ENCODE measurements around the gene ABHD11.

ABHD11 gene

GRCh38 chr7:73736885-73737284, 1.7 kb downstream of the ABHD11 start:
- no peaks in the 10 kb centered on the region for H3K27me3 ChIP-seq
- DNase-seq, result no peak
- H3K4me3 ChIP-seq, result no peak overlapping the region
- H3K27ac ChIP-seq, result no peak overlapping the region
- H3K4me1 ChIP-seq, result peaks cover 0 to 25% (median 21%) of the 10 kb centered on the region in 4 donors
- H3K36me3 ChIP-seq, result peaks cover 0 to 26% (median 6%) of the 10 kb centered on the region in 3 donors
- H3K9me3 ChIP-seq, result no peaks in the 10 kb centered on the region
- intact Hi-C loops (cut with DNase I; ENCODE audit: low total_unique reads), result loop anchor here (5.0 kb wide), 1 partner anchor 70 kb away; the partner anchor contains the start of gene VPS37D
- TF ChIP-seq CTCF (IDR thresholded peaks at IDR 0.05), result no peak

GRCh38 chr7:73735528-73735905, 3.1 kb downstream of the ABHD11 start:
- intact Hi-C loops (cut with DNase I; ENCODE audit: low total_unique reads), result loop anchor here (5.0 kb wide), 1 partner anchor 68 kb away; the partner anchor contains the start of gene VPS37D
- Histone ChIP-seq H3K4me1 (peaks cover 0 to 25% (median 19%) of the 10 kb centered on the region in 4 donors), H3K27ac (peak overlapping the region in 1 of 2 donors; percentile 51), H3K36me3 (peaks cover 0 to 26% (median 6%) of the 10 kb centered on the region in 3 donors), H3K9me3 (no peaks in the 10 kb centered on the region), H3K4me3 (no peak overlapping the region), H3K27me3 (no peaks in the 10 kb centered on the region)
- DNase-seq, result no peak
- TF ChIP-seq CTCF (IDR thresholded peaks at IDR 0.05), result no peak

- Histone ChIP-seq H3K27ac (peak overlapping the region in 1 of 2 donors; percentile 51), H3K36me3 (peaks cover 0 to 26% (median 6%) of the 10 kb centered on the region in 3 donors), H3K27me3 (no peaks in the 10 kb centered on the region), H3K4me1 (peaks cover 0 to 25% (median 19%) of the 10 kb centered on the region in 4 donors), H3K4me3 (no peak overlapping the region), H3K9me3 (no peaks in the 10 kb centered on the region)
- TF ChIP-seq CTCF (IDR thresholded peaks at IDR 0.05), result peak; percentile 68 to 69
- intact Hi-C loops (cut with DNase I; ENCODE audit: low total_unique reads), result loop anchor here (5.0 kb wide), 1 partner anchor 68 kb away; the partner anchor contains the start of gene VPS37D
- peak; percentile 73 to 84 for DNase-seq
Measured at GRCh38 chr7:73734619-73735527, 3.7 kb downstream of the ABHD11 start.

GRCh38 chr7:73732397-73732796, 6.2 kb downstream of the ABHD11 start:
- peaks cover 0 to 8% of the 10 kb centered on the region in 2 donors for H3K27me3 ChIP-seq
- H3K4me1 ChIP-seq, result peaks cover 0 to 11% (median 7%) of the 10 kb centered on the region in 4 donors
- peaks cover 0 to 23% (median 6%) of the 10 kb centered on the region in 3 donors for H3K36me3 ChIP-seq
- no peak for DNase-seq
- no peak overlapping the region for H3K4me3 ChIP-seq
- no peak overlapping the region for H3K27ac ChIP-seq
- TF ChIP-seq CTCF (IDR thresholded peaks at IDR 0.05), result no peak
- intact Hi-C loops (cut with DNase I; ENCODE audit: low total_unique reads), result no loop called here
- H3K9me3 ChIP-seq, result no peaks in the 10 kb centered on the region

- no peaks in the 10 kb centered on the region for H3K9me3 ChIP-seq
- DNase-seq, result no peak
- TF ChIP-seq CTCF (IDR thresholded peaks at IDR 0.05), result no peak
- H3K27ac ChIP-seq, result no peak overlapping the region
- peaks cover 0 to 22% of the 10 kb centered on the region in 2 donors for H3K27me3 ChIP-seq
- H3K36me3 ChIP-seq, result peaks cover 0 to 4% (median 0%) of the 10 kb centered on the region in 3 donors
- intact Hi-C loops (cut with DNase I; ENCODE audit: low total_unique reads), result no loop called here
- no peak overlapping the region for H3K4me3 ChIP-seq
- H3K4me1 ChIP-seq, result peaks cover 0 to 10% (median 6%) of the 10 kb centered on the region in 4 donors
Measured at GRCh38 chr7:73730485-73730884, 8.1 kb downstream of the ABHD11 start.

Data from tibial artery (tissue), 4 donors.